ELR (cell line): ENCODE measurements around the gene CALCOCO2.
"Not testable (repeated sequence)": the region's sequence is repeated elsewhere in the genome, so short reads cannot be mapped to it uniquely, and the experiment has no call there.

Source experiments
- DNase-seq: peaks from one replicate; pipeline ENCODE4 v3.0.0-alpha.2; 2015; ENCODE audit warnings: low read depth

CALCOCO2 gene

GRCh38 chr17:48825446-48826381 is 5.1 kb upstream of the CALCOCO2 start:
- peak; percentile 86 for DNase-seq

GRCh38 chr17:48831549-48831883 is 681 bp downstream of the CALCOCO2 start:
- no peak for DNase-seq

- DNase-seq: no peak
These were observed 4.1 kb downstream of the CALCOCO2 start for GRCh38 chr17:48834973-48835372.

- DNase-seq: no peak
These were observed 5.1 kb downstream of the CALCOCO2 start for GRCh38 chr17:48835971-48836370.

GRCh38 chr17:48837458-48837857 is 6.6 kb downstream of the CALCOCO2 start:
- not testable (repeated sequence) for DNase-seq

GRCh38 chr17:48840441-48840840 is 9.6 kb downstream of the CALCOCO2 start:
- no peak for DNase-seq

- DNase-seq: peak; percentile 60
These were observed 10.6 kb downstream of the CALCOCO2 start for GRCh38 chr17:48841395-48841831.

- DNase-seq: no peak
These were observed 11.9 kb downstream of the CALCOCO2 start for GRCh38 chr17:48842746-48843145.

- no peak for DNase-seq
These were observed 12.5 kb downstream of the CALCOCO2 start for GRCh38 chr17:48843187-48843900.

- no peak for DNase-seq
These were observed 20.0 kb downstream of the CALCOCO2 start for GRCh38 chr17:48850792-48851323.

GRCh38 chr17:48854774-48855476 is 24.1 kb downstream of the CALCOCO2 start:
- no peak for DNase-seq

- DNase-seq: no peak
These were observed 25.4 kb downstream of the CALCOCO2 start for GRCh38 chr17:48856122-48856821.

- DNase-seq: peak; percentile 34
These were observed 29.2 kb downstream of the CALCOCO2 start for GRCh38 chr17:48860034-48860433.

GRCh38 chr17:48860456-48860855 is 29.6 kb downstream of the CALCOCO2 start:
- no peak for DNase-seq

GRCh38 chr17:48868916-48869500 is 38.2 kb downstream of the CALCOCO2 start:
- DNase-seq: no peak

- DNase-seq: no peak
These were observed 39.0 kb downstream of the CALCOCO2 start for GRCh38 chr17:48869821-48870318.

- no peak for DNase-seq
These were observed 40.3 kb downstream of the CALCOCO2 start for GRCh38 chr17:48871035-48871550.

GRCh38 chr17:48871551-48872351 is 40.9 kb downstream of the CALCOCO2 start:
- DNase-seq: no peak

- DNase-seq: not testable (repeated sequence)
These were observed 41.6 kb downstream of the CALCOCO2 start for GRCh38 chr17:48872409-48872808.

GRCh38 chr17:48873209-48873608 is 42.4 kb downstream of the CALCOCO2 start:
- no peak for DNase-seq
